Panc1 (cell line): ENCODE measurements around the gene SLC9C1. TPM values are rescaled to one million over a fixed set of nuclear protein-coding genes. Genes with fewer than 3 reads are reported as not detected.

ENCODE experiments used
- ATAC-seq: fragments of 200-7000 bp; cut with Tn5 transposase; 2 replicates; pipeline ENCODE4 v1.9.1; 2020; ENCODE audit warnings: mild to moderate bottlenecking, moderate library complexity
- BruUV-seq: library from RNA; stranded (reverse); fragments of 400-500 nt; replicated peaks from 2 replicates; lab custom pipeline; 2021; lab: Mats Ljungman, UMichigan
- CTCF ChIA-PET: fragments of 300-600 bp; sonication (Branson Sonifier 250); formaldehyde crosslinking; loops from one replicate; lab custom pipeline; 2022; ENCODE audit warnings: antibody characterized with exemption; lab: Charles Lee
- POLR2A ChIA-PET: fragments of 300-600 bp; sonication (Branson Sonifier 250); formaldehyde crosslinking; loops from one replicate; lab custom pipeline; 2022; ENCODE audit warnings: antibody characterized with exemption; lab: Charles Lee
- DNase-seq: peaks from one replicate; pipeline ENCODE4 v3.0.0-alpha.2; 2010; ENCODE audit warnings: low read depth, low spot score
- H3K27ac ChIP-seq: 2 replicates; pipeline ENCODE4 v1.5.1; 2011; ENCODE audit warnings: mild to moderate bottlenecking, low read length, inconsistent platforms
- H3K27me3 ChIP-seq: fragments of 200-500 bp; sonication (Bioruptor generic); 2 replicates; pipeline ENCODE4 v1.6.0; 2014; ENCODE audit warnings: low read length, inconsistent platforms; ENCODE audit not compliant: control insufficient read depth, insufficient read depth
- H3K36me3 ChIP-seq: fragments of 200-500 bp; sonication (Bioruptor generic); 2 replicates; pipeline ENCODE4 v1.5.1; 2014; ENCODE audit warnings: inconsistent platforms, mild to moderate bottlenecking, low read length, moderate library complexity; ENCODE audit not compliant: control insufficient read depth, insufficient read depth
- H3K4me1 ChIP-seq: 2 replicates; pipeline ENCODE4 v1.5.1; 2011; ENCODE audit warnings: inconsistent platforms, mild to moderate bottlenecking, low read length, moderate library complexity; ENCODE audit not compliant: control insufficient read depth, insufficient read depth
- H3K4me3 ChIP-seq, 2 experiments: 2 replicates each; pipeline ENCODE4 v1.5.1; 2011 to 2012; ENCODE audit warnings: low read depth in 2 of 2, low read length in 2 of 2, mild to moderate bottlenecking in 2 of 2, inconsistent platforms in 1 of 2, moderate library complexity in 1 of 2
- H3K9me3 ChIP-seq: fragments of 200-500 bp; sonication (Bioruptor generic); 2 replicates; pipeline ENCODE4 v1.5.1; 2014; ENCODE audit warnings: low read depth, mild to moderate bottlenecking, inconsistent platforms, low read length, moderate library complexity; ENCODE audit not compliant: control insufficient read depth, insufficient read depth
- CTCF ChIP-seq: fragments of 450-650 bp; IDR thresholded peaks from 2 replicates; pipeline ENCODE4 v1.5.1; 2017; ENCODE audit warnings: mild to moderate bottlenecking
- POLR2AphosphoS5 ChIP-seq: IDR thresholded peaks from 2 replicates; pipeline ENCODE4 v1.6.1; 2012; ENCODE audit warnings: mild to moderate bottlenecking, low read depth, low read length, moderate library complexity
- REST ChIP-seq, 2 experiments: IDR thresholded peaks; 2 replicates each; pipeline ENCODE4 v1.6.1; 2011 to 2012; ENCODE audit warnings: low read depth in 2 of 2, control low read depth in 1 of 2, low read length in 1 of 2, mild to moderate bottlenecking in 1 of 2, moderate library complexity in 1 of 2; ENCODE audit not compliant: insufficient read depth in 1 of 2
- SIN3A ChIP-seq: IDR thresholded peaks from 2 replicates; pipeline ENCODE4 v1.6.1; 2012; ENCODE audit warnings: low read depth, mild to moderate bottlenecking, low read length, moderate library complexity, borderline replicate concordance; ENCODE audit not compliant: insufficient read depth
- TCF7L2 ChIP-seq: IDR thresholded peaks from 2 replicates; pipeline ENCODE4 v1.6.1; 2011; ENCODE audit warnings: mild to moderate bottlenecking, low read depth, low read length, inconsistent platforms
- in situ Hi-C: cut with HindIII; loops from 2 replicates; pipeline ENCODE4 v1.10.0; 2016; ENCODE audit warnings: low sequenced_read_pairs, low pct_unique_long_range_greater_than_20kb
- intact Hi-C: fragments of 100-400 bp; cut with micrococcal nuclease; formaldehyde crosslinking; loops from one replicate; pipeline ENCODE4 v1.10.0; 2022; ENCODE audit not compliant: unreplicated experiment
- total RNA-seq: library from RNA; stranded (reverse); gene quantifications from one replicate; pipeline ENCODE4 v1.2.1, GENCODE V29; 2021; ENCODE audit not compliant: unreplicated experiment

Gene SLC9C1
- total RNA-seq, 1 experiment from 2014 or later = not detected

GRCh38 chr3:112253301-112253971, 40.6 kb downstream of the SLC9C1 start:
- no TSS peak for BruUV-seq
- CTCF ChIA-PET = no interaction called here
- DNase-seq = no peak
- in situ Hi-C loops = no loop called here
- intact Hi-C loops = no loop called here
- ATAC-seq = no peak
- POLR2A ChIA-PET = no interaction called here
- no peaks in the 10 kb centered on the region for H3K36me3 ChIP-seq
- no peak for TF ChIP-seq SIN3A
- no peak for TF ChIP-seq REST (IDR thresholded peaks at IDR 0.05; ENCODE audit: insufficient read depth in 1 of 2, low read depth in 2 of 2, low read length in 1 of 2)
- H3K9me3 ChIP-seq = no peaks in the 10 kb centered on the region
- H3K4me1 ChIP-seq = no peaks in the 10 kb centered on the region
- no peak overlapping the region for H3K27ac ChIP-seq
- H3K4me3 ChIP-seq = no peak overlapping the region
- no peaks in the 10 kb centered on the region for H3K27me3 ChIP-seq

- BruUV-seq = no TSS peak
- Histone ChIP-seq H3K36me3 (no peaks in the 10 kb centered on the region), H3K4me3 (no peak overlapping the region), H3K4me1 (no peaks in the 10 kb centered on the region), H3K9me3 (no peaks in the 10 kb centered on the region), H3K27me3 (no peaks in the 10 kb centered on the region), H3K27ac (no peak overlapping the region)
- no peak for ATAC-seq
- no peak for DNase-seq
- CTCF ChIA-PET = no interaction called here
- in situ Hi-C loops (no loop called here), intact Hi-C loops (loop anchor here (10.0 kb wide), 1 partner anchor 73 kb away; no protein-coding TSS in a partner anchor)
- POLR2A ChIA-PET = no interaction called here
- TF ChIP-seq POLR2AphosphoS5 (no peak), REST (IDR thresholded peaks at IDR 0.05; ENCODE audit: insufficient read depth in 1 of 2, low read depth in 2 of 2, low read length in 1 of 2) (no peak), TCF7L2 (no peak), SIN3A (no peak), CTCF (no peak)
Observed at GRCh38 chr3:112247900-112248299, 46.1 kb downstream of the SLC9C1 start.
